ENCODE measurements around the gene NCOA1. TPM values are rescaled to one million over a fixed set of nuclear protein-coding genes. Genes with fewer than 3 reads are reported as not detected.

The NCOA1 gene
- total and polyA plus RNA-seq, 2 of the 4 experiments (the other 2 are of a cell fraction): 6.7 to 11.3 TPM

DNA sequence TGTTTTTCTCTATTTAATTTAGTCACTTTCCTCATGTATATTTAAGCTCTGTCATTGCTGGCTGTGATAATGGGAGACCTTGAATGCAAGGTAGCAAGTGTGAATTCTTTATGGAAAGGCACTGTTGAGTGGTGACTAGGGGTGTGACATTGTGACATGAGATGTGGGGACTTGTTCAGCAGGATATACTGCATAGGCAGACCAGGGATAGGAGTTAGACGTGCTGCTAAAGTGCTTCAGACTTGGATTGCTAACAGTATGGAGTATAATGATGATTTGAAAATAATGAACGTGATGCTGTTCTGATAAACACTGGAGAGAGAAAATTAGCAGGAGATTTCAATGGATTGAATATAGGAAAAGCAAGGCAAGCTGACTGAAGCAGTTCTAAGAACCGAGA lies 135.1 kb downstream of the NCOA1 start:
- ATAC-seq (ENCODE audit: low read depth): no peak
- no peak overlapping the region for H3K56ac ChIP-seq (ENCODE audit: extremely low read depth, insufficient read depth, low read length)
- H3K27me3 ChIP-seq (ENCODE audit: control insufficient read depth, insufficient read depth, low read length): no peaks in the 10 kb centered on the region
- no peak overlapping the region for H3K18ac ChIP-seq (ENCODE audit: low read depth, low read length)
- in situ Hi-C loops (cut with MboI; ENCODE audit: low sequenced_read_pairs) (no loop called here), dilution Hi-C loops (cut with HindIII; ENCODE audit: low sequenced_read_pairs, unreplicated experiment) (no loop called here), intact Hi-C loops (cut with micrococcal nuclease) (no loop called here)
- peaks cover 4 to 6% of the 10 kb centered on the region in 2 experiments; a peak in 2 of 4 replicates for H3K79me1 ChIP-seq (ENCODE audit: low read depth in 1 of 2, low read length in 2 of 2)
- H2AFZ ChIP-seq (replicated peaks; ENCODE audit: low read length, poor library complexity): no peak overlapping the region
- no peak overlapping the region for H4K8ac ChIP-seq (ENCODE audit: low read depth in 2 of 2, low read length in 2 of 2)
- ChIA-PET POLR2A (ENCODE audit: unreplicated experiment) (no interaction called here), CTCF (interaction anchor here (1.9 kb wide), 1 partner anchor 13 kb away, joined by 5 read pairs; no protein-coding TSS in a partner anchor)
- no peak overlapping the region for H3K14ac ChIP-seq (replicated peaks; ENCODE audit: low read depth, low read length)
- H4K20me1 ChIP-seq (ENCODE audit: insufficient read depth, low read length): no peaks in the 10 kb centered on the region
- no peak overlapping the region for H3K4ac ChIP-seq (ENCODE audit: low read depth, low read length)
- H3K36me3 ChIP-seq (ENCODE audit: control insufficient read depth, insufficient read depth, low read length): no peaks in the 10 kb centered on the region
- H3K4me3 ChIP-seq (ENCODE audit: insufficient read depth, low read depth, low read length): no peak overlapping the region
- no peak overlapping the region for H4K5ac ChIP-seq (ENCODE audit: low read depth, low read length)
- H3K9ac ChIP-seq (ENCODE audit: low read depth, low read length): no peak overlapping the region
- no peaks in the 10 kb centered on the region for H3K4me1 ChIP-seq (ENCODE audit: control insufficient read depth, insufficient read depth, low read length)
- no peak overlapping the region for H2BK120ac ChIP-seq (ENCODE audit: low read depth, low read length)
- no peaks in the 10 kb centered on the region for H3K9me1 ChIP-seq (ENCODE audit: insufficient read depth, low read length)
- no peak overlapping the region for H2AK5ac ChIP-seq (ENCODE audit: low read depth, low read length)
- WGBS, 2 experiments (ENCODE audit: extremely low coverage in 2 of 2, insufficient read length in 1 of 2): 96% methylated on average over 3 of the region's 3 CpGs; no CpG with 5 or more reads in 1 of the 2 experiments
- H3K23ac ChIP-seq (ENCODE audit: low read depth, low read length): no peak overlapping the region
- TF ChIP-seq MAFK (IDR thresholded peaks at IDR 0.05; ENCODE audit: low read depth, low read length) (no peak), CEBPB (IDR thresholded peaks at IDR 0.05; ENCODE audit: low read depth, low read length) (no peak), FOS (IDR thresholded peaks at IDR 0.05; ENCODE audit: low read depth, low read length) (no peak), CHD1 (IDR thresholded peaks at IDR 0.05; ENCODE audit: low read depth, low read length) (no peak), RFX5 (IDR thresholded peaks at IDR 0.05; ENCODE audit: low read depth, low read length) (no peak), BHLHE40 (IDR thresholded peaks at IDR 0.05; ENCODE audit: low read depth, low read length) (no peak)
- TF ChIP-seq, protein P1, sequence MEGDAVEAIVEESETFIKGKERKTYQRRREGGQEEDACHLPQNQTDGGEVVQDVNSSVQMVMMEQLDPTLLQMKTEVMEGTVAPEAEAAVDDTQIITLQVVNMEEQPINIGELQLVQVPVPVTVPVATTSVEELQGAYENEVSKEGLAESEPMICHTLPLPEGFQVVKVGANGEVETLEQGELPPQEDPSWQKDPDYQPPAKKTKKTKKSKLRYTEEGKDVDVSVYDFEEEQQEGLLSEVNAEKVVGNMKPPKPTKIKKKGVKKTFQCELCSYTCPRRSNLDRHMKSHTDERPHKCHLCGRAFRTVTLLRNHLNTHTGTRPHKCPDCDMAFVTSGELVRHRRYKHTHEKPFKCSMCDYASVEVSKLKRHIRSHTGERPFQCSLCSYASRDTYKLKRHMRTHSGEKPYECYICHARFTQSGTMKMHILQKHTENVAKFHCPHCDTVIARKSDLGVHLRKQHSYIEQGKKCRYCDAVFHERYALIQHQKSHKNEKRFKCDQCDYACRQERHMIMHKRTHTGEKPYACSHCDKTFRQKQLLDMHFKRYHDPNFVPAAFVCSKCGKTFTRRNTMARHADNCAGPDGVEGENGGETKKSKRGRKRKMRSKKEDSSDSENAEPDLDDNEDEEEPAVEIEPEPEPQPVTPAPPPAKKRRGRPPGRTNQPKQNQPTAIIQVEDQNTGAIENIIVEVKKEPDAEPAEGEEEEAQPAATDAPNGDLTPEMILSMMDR (conservative IDR thresholded peaks at IDR 0.05; ENCODE audit: low read depth, low read length): no peak
- no peak overlapping the region for H4K91ac ChIP-seq (ENCODE audit: insufficient read depth, low read depth, low read length)
- H3K9me3 ChIP-seq (ENCODE audit: control insufficient read depth, insufficient read depth, low read length): no peaks in the 10 kb centered on the region
- no peak overlapping the region for H3K27ac ChIP-seq (ENCODE audit: insufficient read depth, low read length)
- no peak overlapping the region for H3K4me2 ChIP-seq (ENCODE audit: low read depth, low read length)
- H2BK5ac ChIP-seq (ENCODE audit: low read depth, low read length, poor library complexity, severe bottlenecking): no peak overlapping the region
- BruUV-seq (replicated peaks): no TSS peak
- no peak for DNase-seq
- H2AK9ac ChIP-seq (replicated peaks; ENCODE audit: low read depth, low read length, poor library complexity): no peak overlapping the region
- H2BK20ac ChIP-seq (ENCODE audit: low read depth, low read length): no peak overlapping the region
- no peak overlapping the region for H2BK15ac ChIP-seq (ENCODE audit: low read depth, low read length)

Data from IMR-90 (cell line).